H1 (cell line): Measurements from ENCODE around the gene COL5A1. TPM values are rescaled to one million over a fixed set of nuclear protein-coding genes. Genes with fewer than 3 reads are reported as not detected.

Experiments used
- CTCF ChIA-PET: fragments of 300-600 bp; sonication (Branson Sonifier 250); formaldehyde crosslinking; loops from one replicate; lab custom pipeline; 2021; ENCODE audit not compliant: partially characterized antibody; lab: Charles Lee
- POLR2A ChIA-PET: fragments of 300-600 bp; sonication (Branson Sonifier 250); formaldehyde crosslinking; loops from one replicate; lab custom pipeline; 2021; ENCODE audit warnings: inconsistent platforms; ENCODE audit not compliant: partially characterized antibody; lab: Charles Lee
- DNase-seq, 2 experiments: peaks; one replicate each; pipeline versions ENCODE4 v3.0.0 to v3.0.0-alpha.2; 2010 to 2022; ENCODE audit warnings: low spot score in 2 of 2, low read depth in 1 of 2, mixed read lengths in 1 of 2
- FAIRE-seq: peaks from 2 replicates; lab custom pipeline; 2011; peaks lifted over from hg19 to GRCh38; lab: Jason Lieb, UNC
- H2AFZ ChIP-seq: 2 replicates; pipeline ENCODE4 v1.8.1; 2012; ENCODE audit warnings: low read length, inconsistent platforms
- H2AK5ac ChIP-seq: 2 replicates; pipeline ENCODE4 v1.6.1; 2013; ENCODE audit warnings: low read depth, low read length
- H2BK120ac ChIP-seq: replicated peaks from 2 replicates; pipeline ENCODE3; 2013; ENCODE audit warnings: low read depth, low read length, inconsistent platforms
- H2BK12ac ChIP-seq: 2 replicates; pipeline ENCODE4 v1.6.1; 2013; ENCODE audit warnings: low read depth, low read length
- H2BK15ac ChIP-seq: 2 replicates; pipeline ENCODE4 v1.6.1; 2013; ENCODE audit warnings: low read length
- H2BK20ac ChIP-seq: 2 replicates; pipeline ENCODE4 v1.6.1; 2013; ENCODE audit warnings: low read length
- H2BK5ac ChIP-seq: 2 replicates; pipeline ENCODE4 v1.6.1; 2013; ENCODE audit warnings: low read depth, low read length
- H3K14ac ChIP-seq: 2 replicates; pipeline ENCODE4 v1.6.1; 2013; ENCODE audit warnings: inconsistent platforms; ENCODE audit not compliant: insufficient read length
- H3K18ac ChIP-seq: 2 replicates; pipeline ENCODE4 v1.6.1; 2013; ENCODE audit warnings: low read length; ENCODE audit errors: extremely low read depth
- H3K23ac ChIP-seq: 2 replicates; pipeline ENCODE4 v1.6.1; 2013; ENCODE audit warnings: inconsistent platforms; ENCODE audit not compliant: insufficient read length
- H3K23me2 ChIP-seq: 2 replicates; pipeline ENCODE4 v1.6.1; 2013; ENCODE audit warnings: low read depth, low read length
- H3K27ac ChIP-seq: 2 replicates; pipeline ENCODE4 v1.6.1; 2011; ENCODE audit warnings: low read depth, low read length, inconsistent platforms
- H3K27me3 ChIP-seq, 4 experiments: replicated peaks in 1 of 4; 1 replicate in 1 of 4; 2 replicates in 3 of 4; pipeline versions ENCODE4 v1.6.1 to v1.8.1; 2011 to 2013; ENCODE audit warnings: low read length in 3 of 4, mild to moderate bottlenecking in 3 of 4, inconsistent platforms in 2 of 4, mixed read lengths in 2 of 4, moderate library complexity in 1 of 4; ENCODE audit not compliant: control insufficient read depth in 3 of 4, insufficient read depth in 3 of 4; ENCODE audit errors: extremely low read depth in 1 of 4
- H3K36me3 ChIP-seq, 4 experiments: 2 replicates each; pipeline versions ENCODE4 v1.6.1 to v1.8.1; 2011 to 2013; ENCODE audit warnings: mild to moderate bottlenecking in 4 of 4, low read length in 3 of 4, moderate library complexity in 2 of 4, control low read depth in 1 of 4, inconsistent platforms in 1 of 4; ENCODE audit not compliant: insufficient read depth in 4 of 4, control insufficient read depth in 2 of 4
- H3K4ac ChIP-seq: replicated peaks from 2 replicates; pipeline ENCODE3; 2013; ENCODE audit warnings: low read length, low read depth, mixed read lengths, inconsistent platforms; ENCODE audit not compliant: insufficient read length
- H3K4me1 ChIP-seq, 4 experiments: replicated peaks in 1 of 4; 1 replicate in 1 of 4; 2 replicates in 3 of 4; pipeline versions ENCODE4 v1.6.1 to v1.8.1; 2011 to 2013; ENCODE audit warnings: low read length in 3 of 4, inconsistent platforms in 2 of 4, mixed read lengths in 1 of 4; ENCODE audit not compliant: insufficient read depth in 4 of 4, control insufficient read depth in 3 of 4
- H3K4me2 ChIP-seq, 2 experiments: 2 replicates each; pipeline versions ENCODE4 v1.6.1 to v1.8.1; 2011 to 2013; ENCODE audit warnings: low read depth in 2 of 2, low read length in 2 of 2, control low read depth in 1 of 2, inconsistent platforms in 1 of 2, mild to moderate bottlenecking in 1 of 2; ENCODE audit not compliant: insufficient read depth in 1 of 2
- H3K4me3 ChIP-seq, 4 experiments: fragments of 200-600, 300-600 bp in 1 of 4; sonication (generic), shearing (Covaris generic), sonication (Bioruptor Twin) in 1 of 4; 2 replicates each; pipeline versions ENCODE4 v1.5.1 to v1.8.1; 2011 to 2016; ENCODE audit warnings: low read length in 4 of 4, low read depth in 3 of 4, control low read depth in 2 of 4, inconsistent platforms in 2 of 4, mild to moderate bottlenecking in 2 of 4, mixed read lengths in 1 of 4, moderate library complexity in 1 of 4; ENCODE audit not compliant: insufficient read depth in 2 of 4; ENCODE audit errors: extremely low read depth in 1 of 4
- H3K56ac ChIP-seq: replicated peaks from 2 replicates; pipeline ENCODE3; 2013; ENCODE audit warnings: low read depth, mild to moderate bottlenecking, mixed read lengths, low read length, inconsistent platforms; ENCODE audit not compliant: insufficient read length
- H3K79me1 ChIP-seq: 2 replicates; pipeline ENCODE4 v1.6.1; 2013; ENCODE audit warnings: low read depth, low read length, control low read depth
- H3K79me2 ChIP-seq, 2 experiments: 2 replicates each; pipeline versions ENCODE4 v1.6.1 to v1.8.1; 2012 to 2013; ENCODE audit warnings: low read length in 2 of 2, mild to moderate bottlenecking in 2 of 2, inconsistent platforms in 1 of 2; ENCODE audit not compliant: insufficient read depth in 2 of 2, control insufficient read depth in 1 of 2
- H3K9ac ChIP-seq, 4 experiments: replicated peaks in 1 of 4; 1 replicate in 1 of 4; 2 replicates in 3 of 4; pipeline versions ENCODE4 v1.6.1 to v1.8.1; 2011 to 2013; ENCODE audit warnings: low read depth in 3 of 4, low read length in 3 of 4, control low read depth in 2 of 4, mild to moderate bottlenecking in 2 of 4, moderate library complexity in 2 of 4, inconsistent platforms in 1 of 4; ENCODE audit errors: extremely low read depth in 1 of 4
- H3K9me3 ChIP-seq, 2 experiments: 2 replicates each; pipeline versions ENCODE4 v1.6.1 to v1.8.1; 2012 to 2013; ENCODE audit warnings: mild to moderate bottlenecking in 2 of 2, moderate library complexity in 2 of 2, control low read depth in 1 of 2, inconsistent platforms in 1 of 2, low read depth in 1 of 2, low read length in 1 of 2, mixed read lengths in 1 of 2; ENCODE audit not compliant: insufficient read depth in 2 of 2
- H4K20me1 ChIP-seq, 2 experiments: replicated peaks in 1 of 2; 2 replicates each; pipeline versions ENCODE3 to v1.8.1; 2011 to 2013; ENCODE audit warnings: inconsistent platforms in 2 of 2, low read length in 2 of 2, mild to moderate bottlenecking in 1 of 2; ENCODE audit not compliant: insufficient read depth in 2 of 2, control insufficient read depth in 1 of 2
- H4K5ac ChIP-seq: 2 replicates; pipeline ENCODE4 v1.6.1; 2013; ENCODE audit warnings: low read length, low read depth, mixed read lengths, inconsistent platforms; ENCODE audit not compliant: insufficient read length
- H4K8ac ChIP-seq: 2 replicates; pipeline ENCODE4 v1.8.0; 2013; ENCODE audit warnings: mild to moderate bottlenecking, moderate library complexity, low read length, inconsistent platforms; ENCODE audit not compliant: insufficient read depth; ENCODE audit errors: extremely low read depth
- H4K91ac ChIP-seq: replicated peaks from 2 replicates; pipeline ENCODE3; 2013; ENCODE audit warnings: low read length, mixed read lengths, inconsistent platforms; ENCODE audit not compliant: insufficient read length
- CBX8 ChIP-seq: fragments of 300-800, 300-1000 bp; sonication (generic); IDR thresholded peaks from 2 replicates; pipeline ENCODE4 v1.7.1; 2016; ENCODE audit warnings: low read depth, low read length, borderline replicate concordance
- KDM4A ChIP-seq: IDR thresholded peaks from one replicate; pipeline ENCODE4 v1.7.1; 2012; ENCODE audit warnings: low read depth, mild to moderate bottlenecking, moderate library complexity, low read length, inconsistent platforms; ENCODE audit not compliant: severe bottlenecking
- MAFK ChIP-seq: IDR thresholded peaks from 2 replicates; pipeline ENCODE4 v1.6.1; 2012; ENCODE audit warnings: low read depth, mild to moderate bottlenecking, improper control_type of control experiment, low read length
- NRF1 ChIP-seq: IDR thresholded peaks from 2 replicates; pipeline ENCODE4 v1.6.1; 2011; ENCODE audit warnings: mild to moderate bottlenecking, low read depth, low read length, improper control_type of control experiment
- POU5F1 ChIP-seq: IDR thresholded peaks from 2 replicates; pipeline ENCODE4 v1.6.1; 2011; ENCODE audit warnings: low read depth, mild to moderate bottlenecking, low read length, moderate library complexity
- RAD21 ChIP-seq, 2 experiments: IDR thresholded peaks in 1 of 2; conservative IDR thresholded peaks in 1 of 2; 2 replicates each; pipeline ENCODE4 v1.6.1; 2011; ENCODE audit warnings: low read depth in 2 of 2, low read length in 2 of 2, improper control_type of control experiment in 1 of 2, inconsistent platforms in 1 of 2, mild to moderate bottlenecking in 1 of 2, moderate library complexity in 1 of 2
- TEAD4 ChIP-seq: IDR thresholded peaks from 2 replicates; pipeline ENCODE4 v1.6.1; 2012; ENCODE audit warnings: low read depth, low read length, inconsistent platforms, mixed read lengths
- WGBS, 2 experiments: shearing (Covaris generic) in 1 of 2; methylation state at CpG; one replicate each; pipeline versions ENCODE4 v1.1.6 to v1.1.7; 2013 to 2015; ENCODE audit warnings: low lambda C conversion rate in 2 of 2, mixed read lengths in 2 of 2, inconsistent platforms in 1 of 2, low coverage in 1 of 2, missing lambda C conversion rate in 1 of 2; ENCODE audit not compliant: insufficient replicate concordance in 2 of 2, insufficient coverage in 1 of 2, insufficient read length in 1 of 2; ENCODE audit errors: extremely low coverage in 1 of 2, missing lambda C conversion rate in 1 of 2; 5-methylcytosine and 5-hydroxymethylcytosine counted together
- polyA plus RNA-seq, 7 experiments: library from polyadenylated mRNA; depleted of rRNA in 3 of 7; stranded (reverse) in 5 of 7; unstranded in 2 of 7; fragments of >200 nt in 5 of 7; fragments of 200-250 nt in 2 of 7; gene quantifications; 1 replicate in 5 of 7; 2 replicates in 1 of 7; 4 replicates in 1 of 7; pipeline versions ENCODE4 v1.2.1 to v1.2.3, GENCODE V29; 2011 to 2013; ENCODE audit warnings: missing spikeins in 2 of 7, mixed read lengths in 2 of 7
- total RNA-seq: library from RNA; stranded (reverse); fragmentation: NEBNext Ultra II Directional; extraction: Animal tissue kit (Norgen Biotek cat#: 25700); gene quantifications from 2 replicates; pipeline ENCODE4 v1.2.1, GENCODE V29; 2021
- TF ChIP-seq, protein P1 (sequence below): IDR thresholded peaks from 2 replicates; pipeline ENCODE4 v1.6.1; 2011; ENCODE audit warnings: low read depth, mild to moderate bottlenecking, low read length; ENCODE audit not compliant: insufficient read depth

Gene COL5A1
- total and polyA plus RNA-seq, 2 of the 8 experiments (the other 6 are each of a cell fraction or from before 2014, with no cell fraction given), result 3.8 to 12.0 TPM

DNA sequence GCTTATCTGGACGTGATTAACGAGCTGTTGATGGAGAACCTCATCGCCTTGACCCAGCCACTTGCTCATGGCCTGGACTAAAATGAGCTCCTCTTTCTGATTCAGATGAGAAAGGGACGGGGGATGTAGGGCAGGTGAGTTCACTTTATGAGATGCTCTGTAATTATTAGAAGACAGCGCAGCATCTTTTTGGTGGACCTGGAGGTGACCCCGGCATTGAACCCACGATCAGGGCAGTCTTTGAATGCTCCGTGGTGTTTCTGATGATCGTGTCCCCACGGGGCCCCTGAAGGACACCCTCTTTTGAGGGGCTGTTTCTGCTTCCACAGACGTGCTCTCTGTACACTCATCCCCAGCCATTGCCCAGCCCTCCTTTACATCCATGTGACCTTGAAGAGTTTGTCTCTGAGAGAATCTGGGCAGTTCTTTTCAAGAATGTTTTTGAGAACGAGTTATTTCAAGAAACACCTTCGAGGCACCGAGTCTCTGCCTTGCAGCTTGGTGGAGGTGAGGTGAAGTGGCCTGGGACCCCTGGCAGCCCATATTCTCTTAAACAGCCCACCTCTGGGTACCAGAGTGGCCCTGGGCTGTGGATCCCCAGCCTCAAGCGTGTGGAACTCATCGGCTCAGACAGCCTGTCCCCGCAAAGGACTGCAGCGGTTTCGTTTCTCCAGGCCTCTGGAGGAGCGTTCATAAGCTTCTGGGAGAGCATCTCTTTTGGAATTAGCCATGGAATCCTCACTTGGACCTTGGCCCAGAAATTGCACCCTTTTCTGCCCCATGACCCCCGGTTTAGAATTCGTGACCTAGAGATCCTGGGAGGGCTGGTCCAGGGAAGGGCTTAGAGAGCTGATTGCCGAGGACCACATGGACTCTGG is 50.3 kb downstream of the COL5A1 start:
- Histone ChIP-seq H3K4me2 (no peak overlapping the region), H2AK5ac (no peak overlapping the region), H3K23me2 (no peaks in the 10 kb centered on the region), H2BK20ac (no peak overlapping the region), H2BK120ac (no peak overlapping the region), H3K4ac (no peak overlapping the region), H3K9me3 (no peaks in the 10 kb centered on the region), H3K79me2 (no peaks in the 10 kb centered on the region), H2BK15ac (no peak overlapping the region), H3K27me3 (no peaks in the 10 kb centered on the region), H4K20me1 (peaks cover 0 to 4% of the 10 kb centered on the region in 2 experiments), H3K9ac (no peak overlapping the region), H3K4me1 (no peaks in the 10 kb centered on the region), H2BK5ac (no peak overlapping the region), H3K36me3 (no peaks in the 10 kb centered on the region), H2AFZ (no peak overlapping the region), H4K5ac (no peak overlapping the region), H3K23ac (no peak overlapping the region), H4K91ac (no peak overlapping the region), H3K27ac (no peak overlapping the region), H3K79me1 (no peaks in the 10 kb centered on the region; the same call in 1 of the 2 replicates), H3K14ac (no peak overlapping the region), H3K18ac (no peak overlapping the region), H2BK12ac (no peak overlapping the region), H4K8ac (no peak overlapping the region), H3K4me3 (no peak overlapping the region), H3K56ac (no peak overlapping the region)
- ChIA-PET CTCF (interaction anchor here (0.5 to 8.0 kb wide), 18 partner anchors 9 to 523 kb away, joined by 3 to 54 read pairs (median 4); no protein-coding TSS in a partner anchor), POLR2A (no interaction called here)
- WGBS, 2 experiments, result 91% methylated on average over 23 of the region's 23 CpGs; no CpG with 5 or more reads in 1 of the 2 experiments
- FAIRE-seq (no peak), DNase-seq (no peak)
- TF ChIP-seq CBX8 (no peak), TEAD4 (no peak), KDM4A (no peak), RAD21 (IDR thresholded peaks at IDR 0.05 in 1 of 2, conservative IDR thresholded peaks at IDR 0.05 in 1 of 2; ENCODE audit: low read depth in 2 of 2, low read length in 2 of 2) (no peak), POU5F1 (no peak), NRF1 (no peak), MAFK (no peak)
- TF ChIP-seq, protein P1, sequence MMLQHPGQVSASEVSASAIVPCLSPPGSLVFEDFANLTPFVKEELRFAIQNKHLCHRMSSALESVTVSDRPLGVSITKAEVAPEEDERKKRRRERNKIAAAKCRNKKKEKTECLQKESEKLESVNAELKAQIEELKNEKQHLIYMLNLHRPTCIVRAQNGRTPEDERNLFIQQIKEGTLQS, result no peak
